COLO829 (cell line): ENCODE measurements around the gene KCNH3.
"Not testable (repeated sequence)": the region's sequence is repeated elsewhere in the genome, so short reads cannot be mapped to it uniquely, and the experiment has no call there.

Experiments
- DNase-seq: peaks from one replicate; pipeline ENCODE4 v3.0.0; 2012; ENCODE audit warnings: low spot score

Gene KCNH3

GRCh38 chr12:49538510-49539403, at the start of gene KCNH3:
Gene KCNH3, plus strand, starts transcription at chr12:49539030. Its CDS starts 387 bp downstream, at chr12:49539417.
- peak; percentile 78 for DNase-seq

- DNase-seq = no peak
These were observed 49.7 kb upstream of the KCNH3 start for GRCh38 chr12:49489154-49489553.

GRCh38 chr12:49489720-49490119, 49.1 kb upstream of the KCNH3 start:
- peak; percentile 81 for DNase-seq

GRCh38 chr12:49491823-49492222, 47.0 kb upstream of the KCNH3 start:
- DNase-seq = no peak

- DNase-seq = no peak
These were observed 44.9 kb upstream of the KCNH3 start for GRCh38 chr12:49493900-49494299.

GRCh38 chr12:49496417-49497360, 42.1 kb upstream of the KCNH3 start:
- no peak for DNase-seq

- no peak for DNase-seq
These were observed 36.9 kb upstream of the KCNH3 start for GRCh38 chr12:49501895-49502294.

- DNase-seq = no peak
These were observed 36.2 kb upstream of the KCNH3 start for GRCh38 chr12:49502590-49502989.

- no peak for DNase-seq
These were observed 35.1 kb upstream of the KCNH3 start for GRCh38 chr12:49503674-49504180.

GRCh38 chr12:49505672-49506071, 33.2 kb upstream of the KCNH3 start:
- no peak for DNase-seq

GRCh38 chr12:49507139-49507538, 31.7 kb upstream of the KCNH3 start:
- DNase-seq = no peak

- DNase-seq = not testable (repeated sequence)
These were observed 29.1 kb upstream of the KCNH3 start for GRCh38 chr12:49509681-49510080.

GRCh38 chr12:49511410-49511809, 27.4 kb upstream of the KCNH3 start:
- DNase-seq = no peak

- no peak for DNase-seq
These were observed 26.3 kb upstream of the KCNH3 start for GRCh38 chr12:49512546-49512945.

- DNase-seq = peak; percentile 51
These were observed 23.6 kb upstream of the KCNH3 start for GRCh38 chr12:49515266-49515665.

- peak; percentile 68 for DNase-seq
These were observed 19.8 kb upstream of the KCNH3 start for GRCh38 chr12:49518914-49519573.

- DNase-seq = no peak
These were observed 19.3 kb upstream of the KCNH3 start for GRCh38 chr12:49519574-49519936.

GRCh38 chr12:49521389-49521788, 17.4 kb upstream of the KCNH3 start:
- DNase-seq = no peak

GRCh38 chr12:49524660-49525324, 14.0 kb upstream of the KCNH3 start:
- DNase-seq = no peak

GRCh38 chr12:49525942-49526341, 12.9 kb upstream of the KCNH3 start:
- no peak for DNase-seq

- DNase-seq = no peak
These were observed 11.3 kb upstream of the KCNH3 start for GRCh38 chr12:49527361-49528130.
